ENCODE measurements around the gene C11orf91.

GRCh38 chr11:33721984-33722383 lies 21.4 kb upstream of the C11orf91 start:
- TF ChIP-seq, protein P1, sequence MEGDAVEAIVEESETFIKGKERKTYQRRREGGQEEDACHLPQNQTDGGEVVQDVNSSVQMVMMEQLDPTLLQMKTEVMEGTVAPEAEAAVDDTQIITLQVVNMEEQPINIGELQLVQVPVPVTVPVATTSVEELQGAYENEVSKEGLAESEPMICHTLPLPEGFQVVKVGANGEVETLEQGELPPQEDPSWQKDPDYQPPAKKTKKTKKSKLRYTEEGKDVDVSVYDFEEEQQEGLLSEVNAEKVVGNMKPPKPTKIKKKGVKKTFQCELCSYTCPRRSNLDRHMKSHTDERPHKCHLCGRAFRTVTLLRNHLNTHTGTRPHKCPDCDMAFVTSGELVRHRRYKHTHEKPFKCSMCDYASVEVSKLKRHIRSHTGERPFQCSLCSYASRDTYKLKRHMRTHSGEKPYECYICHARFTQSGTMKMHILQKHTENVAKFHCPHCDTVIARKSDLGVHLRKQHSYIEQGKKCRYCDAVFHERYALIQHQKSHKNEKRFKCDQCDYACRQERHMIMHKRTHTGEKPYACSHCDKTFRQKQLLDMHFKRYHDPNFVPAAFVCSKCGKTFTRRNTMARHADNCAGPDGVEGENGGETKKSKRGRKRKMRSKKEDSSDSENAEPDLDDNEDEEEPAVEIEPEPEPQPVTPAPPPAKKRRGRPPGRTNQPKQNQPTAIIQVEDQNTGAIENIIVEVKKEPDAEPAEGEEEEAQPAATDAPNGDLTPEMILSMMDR (IDR thresholded peaks at IDR 0.05): no peak
- TF ChIP-seq POLR2AphosphoS5 (IDR thresholded peaks at IDR 0.05; ENCODE audit: low read depth, low read length): no peak
- TF ChIP-seq REST (IDR thresholded peaks at IDR 0.05; ENCODE audit: insufficient read depth in 1 of 2, low read depth in 2 of 2, low read length in 1 of 2): no peak
- no peak for TF ChIP-seq TCF7L2 (IDR thresholded peaks at IDR 0.05; ENCODE audit: low read depth, low read length)
- TF ChIP-seq SIN3A (IDR thresholded peaks at IDR 0.05; ENCODE audit: borderline replicate concordance, insufficient read depth, low read depth, low read length): no peak
